A673 (cell line): Measurements from ENCODE around the gene CHCHD6. TPM values are rescaled to one million over a fixed set of nuclear protein-coding genes. Genes with fewer than 3 reads are reported as not detected.

Experiments
- BruUV-seq: library from RNA; stranded (reverse); fragments of 400-500 nt; replicated peaks from 2 replicates; lab custom pipeline; 2021; lab: Mats Ljungman, UMichigan
- CTCF ChIA-PET: fragments of 300-600 bp; sonication (Branson Sonifier 250); formaldehyde crosslinking; loops from one replicate; lab custom pipeline; 2022; ENCODE audit warnings: antibody characterized with exemption; lab: Charles Lee
- POLR2A ChIA-PET: fragments of 300-600 bp; sonication (Branson Sonifier 250); formaldehyde crosslinking; loops from one replicate; lab custom pipeline; 2022; ENCODE audit warnings: antibody characterized with exemption; ENCODE audit not compliant: low non-redundant PET; lab: Charles Lee
- DNase-seq: peaks from one replicate; pipeline ENCODE4 v3.0.0-alpha.2; 2015; ENCODE audit warnings: low spot score
- H3K27ac ChIP-seq: fragments of 200-600 bp; sonication (generic); 2 replicates; pipeline ENCODE4 v1.5.1; 2016; ENCODE audit warnings: mixed run types, low read depth, mild to moderate bottlenecking, mixed read lengths, antibody characterized with exemption, low read length; ENCODE audit not compliant: poor library complexity, severe bottlenecking
- H3K27me3 ChIP-seq: fragments of 200-600 bp; sonication (generic); replicated peaks from 2 replicates; pipeline ENCODE4 v1.6.1; 2017; ENCODE audit warnings: mixed run types, low read depth, mild to moderate bottlenecking, mixed read lengths, antibody characterized with exemption, low read length; ENCODE audit not compliant: insufficient read depth, poor library complexity
- H3K36me3 ChIP-seq: fragments of 200-600 bp; sonication (generic); 2 replicates; pipeline ENCODE4 v1.6.1; 2016; ENCODE audit warnings: mixed run types, mild to moderate bottlenecking, mixed read lengths, antibody characterized with exemption, low read length; ENCODE audit not compliant: insufficient read depth, poor library complexity, severe bottlenecking
- H3K4me1 ChIP-seq: fragments of 200-600 bp; sonication (generic); 2 replicates; pipeline ENCODE4 v1.6.1; 2017; ENCODE audit warnings: mixed run types, mild to moderate bottlenecking, mixed read lengths, antibody characterized with exemption, low read length; ENCODE audit not compliant: insufficient read depth, poor library complexity, severe bottlenecking
- H3K4me3 ChIP-seq: fragments of 200-600 bp; sonication (generic); 2 replicates; pipeline ENCODE4 v1.5.1; 2016; ENCODE audit warnings: low read depth, mixed run types, mild to moderate bottlenecking, mixed read lengths, low read length; ENCODE audit not compliant: poor library complexity, severe bottlenecking
- H3K9me3 ChIP-seq: fragments of 200-600 bp; sonication (generic); 2 replicates; pipeline ENCODE4 v1.6.1; 2016; ENCODE audit warnings: mixed run types, low read depth, mild to moderate bottlenecking, mixed read lengths, antibody characterized with exemption, low read length; ENCODE audit not compliant: poor library complexity, severe bottlenecking
- CTCF ChIP-seq: fragments of 300-800, 200-600 bp; sonication (generic); conservative IDR thresholded peaks from 2 replicates; pipeline ENCODE4 v1.5.1; 2017; ENCODE audit warnings: low read depth, mild to moderate bottlenecking, antibody characterized with exemption, low read length, moderate library complexity, mixed read lengths
- EZH2 ChIP-seq: fragments of 200-600 bp; sonication (generic); IDR thresholded peaks from 2 replicates; pipeline ENCODE4 v1.6.1; 2017; ENCODE audit warnings: borderline replicate concordance, low read depth, mild to moderate bottlenecking, mixed read lengths, antibody characterized with exemption, low read length; ENCODE audit not compliant: poor library complexity, severe bottlenecking
- intact Hi-C: fragments of 100-400 bp; cut with micrococcal nuclease; formaldehyde crosslinking; loops from one replicate; pipeline ENCODE4 v1.10.0; 2022; ENCODE audit not compliant: unreplicated experiment
- total RNA-seq: library from RNA; stranded (reverse); gene quantifications from 2 replicates; pipeline ENCODE4 v1.2.3, GENCODE V29; 2021

The CHCHD6 gene
- total RNA-seq, 1 experiment from 2014 or later: 23.3 TPM

GRCh38 chr3:126732281-126733060 is 28.4 kb downstream of the CHCHD6 start:
- ChIA-PET CTCF (no interaction called here), POLR2A (no interaction called here)
- TF ChIP-seq EZH2: no peak
- TF ChIP-seq CTCF: no peak
- intact Hi-C loops: no loop called here
- Histone ChIP-seq H3K9me3 (no peaks in the 10 kb centered on the region), H3K4me1 (no peaks in the 10 kb centered on the region), H3K27ac (no peak overlapping the region), H3K36me3 (no peaks in the 10 kb centered on the region), H3K27me3 (no peaks in the 10 kb centered on the region), H3K4me3 (no peak overlapping the region)
- no peak for DNase-seq
- BruUV-seq: no TSS peak

- TF ChIP-seq CTCF (no peak), EZH2 (no peak)
- CTCF ChIA-PET: no interaction called here
These were observed 29.0 kb downstream of the CHCHD6 start for GRCh38 chr3:126733061-126733430.

DNA sequence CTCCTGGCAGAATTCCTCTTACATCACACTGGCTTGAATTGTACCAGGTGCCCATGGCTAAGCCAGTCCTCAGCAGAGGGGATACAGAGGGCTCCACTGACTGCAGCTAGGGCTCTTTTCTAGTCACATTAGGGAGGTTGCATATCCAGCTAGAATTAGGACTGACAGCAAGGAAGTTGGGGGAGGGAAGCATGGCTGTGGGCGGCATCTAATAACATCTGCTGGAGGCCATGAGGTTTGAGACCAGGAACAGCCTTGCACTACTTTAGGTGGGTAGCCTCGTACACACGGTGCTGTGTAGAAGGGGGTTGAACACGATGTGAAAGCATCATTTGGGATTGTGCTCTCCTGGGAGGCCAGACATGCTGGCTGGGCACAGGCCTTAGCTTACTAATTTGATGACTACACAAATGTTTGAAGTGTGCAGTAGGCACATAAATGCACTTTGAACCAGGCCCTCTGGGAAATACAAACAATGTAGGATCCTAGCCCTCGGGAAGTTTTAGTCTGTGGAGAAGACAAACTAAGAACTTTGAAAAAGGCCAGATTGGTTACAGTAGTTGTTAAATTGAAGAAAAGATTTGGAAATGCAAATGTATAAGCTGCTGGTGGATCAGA is 30.2 kb downstream of the CHCHD6 start:
- TF ChIP-seq CTCF (no peak), EZH2 (no peak)
- POLR2A ChIA-PET: interaction anchor here (0.6 kb wide), 1 partner anchor 247 kb away, joined by 3 read pairs; no protein-coding TSS in a partner anchor
- DNase-seq: no peak

More at GRCh38 chr3:126733061-126733430, 29.0 kb downstream of the CHCHD6 start:
- H3K36me3 ChIP-seq: no peaks in the 10 kb centered on the region
- H3K4me1 ChIP-seq: no peaks in the 10 kb centered on the region
- POLR2A ChIA-PET: no interaction called here
- intact Hi-C loops: no loop called here
- H3K9me3 ChIP-seq: no peaks in the 10 kb centered on the region
- BruUV-seq: no TSS peak
- no peak overlapping the region for H3K4me3 ChIP-seq
- no peaks in the 10 kb centered on the region for H3K27me3 ChIP-seq
- DNase-seq: no peak
- no peak overlapping the region for H3K27ac ChIP-seq

More for the DNA sequence above, 30.2 kb downstream of the CHCHD6 start:
- Histone ChIP-seq H3K9me3 (no peaks in the 10 kb centered on the region), H3K4me1 (no peaks in the 10 kb centered on the region), H3K4me3 (no peak overlapping the region), H3K36me3 (no peaks in the 10 kb centered on the region), H3K27ac (no peak overlapping the region), H3K27me3 (no peaks in the 10 kb centered on the region)
- CTCF ChIA-PET: no interaction called here
- BruUV-seq: no TSS peak
- intact Hi-C loops: no loop called here
